CD8-positive, alpha-beta memory T cell (primary cell): ENCODE data around the gene CRABP2. TPM values are rescaled to one million over a fixed set of nuclear protein-coding genes. Genes with fewer than 3 reads are reported as not detected.

Experiments
- CTCF ChIA-PET: fragments of 350-600 bp; sonication (Branson Sonifier 250); formaldehyde crosslinking; loops from one replicate; lab custom pipeline; 2021; ENCODE audit warnings: antibody characterized with exemption; lab: Charles Lee
- POLR2A ChIA-PET: fragments of 350-600 bp; sonication (Branson Sonifier 250); formaldehyde crosslinking; loops from one replicate; lab custom pipeline; 2021; ENCODE audit warnings: antibody characterized with exemption; lab: Charles Lee
- DNase-seq, 5 donors: peaks; one replicate each; pipeline versions ENCODE4 v3.0.0 to v3.0.0-alpha.2; 2020 to 2022; ENCODE audit warnings: mixed read lengths in 1 of 5
- H3K27ac ChIP-seq: one replicate; pipeline ENCODE4 v1.7.0; 2013; ENCODE audit warnings: low read depth, mild to moderate bottlenecking, low read length, moderate library complexity
- H3K27me3 ChIP-seq: 2 replicates; pipeline ENCODE4 v1.7.0; 2013; ENCODE audit warnings: low read length, mild to moderate bottlenecking; ENCODE audit not compliant: insufficient read depth, poor library complexity, severe bottlenecking
- H3K36me3 ChIP-seq: 2 replicates; pipeline ENCODE4 v1.7.0; 2013; ENCODE audit warnings: mild to moderate bottlenecking, low read length, moderate library complexity; ENCODE audit not compliant: insufficient read depth
- H3K4me1 ChIP-seq: 2 replicates; pipeline ENCODE4 v1.7.0; 2013; ENCODE audit warnings: mild to moderate bottlenecking, low read length, moderate library complexity; ENCODE audit not compliant: insufficient read depth
- H3K4me3 ChIP-seq: 2 replicates; pipeline ENCODE4 v1.7.0; 2013; ENCODE audit warnings: mild to moderate bottlenecking, low read length
- H3K9me3 ChIP-seq: 2 replicates; pipeline ENCODE4 v1.7.0; 2013; ENCODE audit warnings: mild to moderate bottlenecking, low read length
- H3K27ac Mint-ChIP-seq, 8 donors: one replicate each; pipeline ENCODE4 v1.8.0; 2020 to 2021; ENCODE audit warnings: mixed read lengths in 8 of 8, mild to moderate bottlenecking in 6 of 8, inconsistent platforms in 3 of 8, moderate library complexity in 3 of 8
- H3K27me3 Mint-ChIP-seq, 2 donors: one replicate each; pipeline ENCODE4 v1.8.0; 2020 to 2021; ENCODE audit warnings: mixed read lengths in 2 of 2, mild to moderate bottlenecking in 1 of 2, moderate library complexity in 1 of 2
- H3K36me3 Mint-ChIP-seq, 3 donors: one replicate each; pipeline ENCODE4 v1.8.0; 2020 to 2021; ENCODE audit warnings: mixed read lengths in 3 of 3, inconsistent platforms in 1 of 3, mild to moderate bottlenecking in 1 of 3
- H3K4me1 Mint-ChIP-seq, 3 donors: one replicate each; pipeline ENCODE4 v1.8.0; 2020 to 2021; ENCODE audit warnings: mixed read lengths in 3 of 3, inconsistent platforms in 1 of 3, mild to moderate bottlenecking in 1 of 3
- H3K4me3 Mint-ChIP-seq, 7 donors: one replicate each; pipeline ENCODE4 v1.8.0; 2020 to 2021; ENCODE audit warnings: mixed read lengths in 7 of 7, mild to moderate bottlenecking in 6 of 7, moderate library complexity in 4 of 7, inconsistent platforms in 2 of 7
- H3K9me3 Mint-ChIP-seq, 5 donors: one replicate each; pipeline ENCODE4 v1.8.0; 2020 to 2022; ENCODE audit warnings: mixed read lengths in 5 of 5, mild to moderate bottlenecking in 3 of 5, moderate library complexity in 2 of 5, inconsistent platforms in 1 of 5
- polyA plus RNA-seq: library from polyadenylated mRNA; unstranded; fragments of 300-500 nt; fragmentation: Illumina TruSeq; gene quantifications from one replicate; pipeline ENCODE4 v1.2.3, GENCODE V29; 2021
- total RNA-seq, 2 experiments: library from RNA; stranded (reverse); gene quantifications; one replicate each; pipeline ENCODE4 v1.2.3, GENCODE V29; 2021

CRABP2 gene
- total and polyA plus RNA-seq, 3 experiments from 2014 or later, result 0.66 to 0.71 TPM; not detected in 1

DNA sequence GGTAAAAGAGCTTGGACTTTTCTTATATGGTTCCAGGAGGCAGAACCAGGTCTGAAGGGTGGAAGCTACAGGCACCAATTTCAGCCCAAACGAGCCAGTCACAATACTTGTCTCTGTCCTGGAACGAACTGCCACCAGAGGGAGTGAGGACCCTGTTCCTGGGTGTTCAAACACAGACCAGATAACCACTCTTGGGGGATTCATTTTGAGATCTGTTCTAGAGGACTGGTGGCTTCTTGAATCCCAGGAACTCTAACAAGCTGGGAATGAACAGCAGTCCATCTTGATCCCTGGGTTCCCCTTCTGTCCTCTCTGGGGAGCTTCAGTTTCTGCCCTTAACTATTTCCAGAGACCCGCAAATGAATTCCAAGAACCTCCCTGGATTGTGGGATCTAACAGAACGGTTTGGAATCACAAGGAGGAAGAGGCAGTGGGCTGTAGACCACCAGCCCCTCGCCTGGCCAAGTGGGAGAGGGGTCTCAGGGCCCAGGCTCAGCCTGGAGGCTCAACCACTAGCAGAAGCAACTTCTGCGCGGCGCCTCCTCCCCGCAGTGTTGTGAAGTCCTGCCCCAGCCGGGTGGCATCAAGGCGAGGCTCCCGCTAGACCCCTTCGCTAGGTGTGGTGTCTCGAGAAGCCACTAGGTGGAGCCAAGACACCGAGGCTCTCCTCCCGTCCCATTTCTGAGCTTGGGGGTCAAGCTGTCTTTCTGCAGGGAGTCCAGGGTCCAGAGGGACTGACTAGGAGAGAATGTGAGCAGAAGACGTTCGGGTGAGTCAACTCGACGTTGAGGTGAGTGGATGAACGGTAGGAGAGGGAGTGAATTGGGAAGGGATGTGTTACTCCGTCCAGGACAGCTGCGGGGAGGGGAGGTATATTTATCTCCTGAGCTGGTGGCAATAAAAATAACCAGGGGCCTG, 16.1 kb downstream of the CRABP2 start:
- peak; percentile 63 to 84 (median 70) for DNase-seq
- Histone ChIP-seq H3K4me1 (peaks cover 7% of the 10 kb centered on the region), H3K27me3 (peaks cover 25% of the 10 kb centered on the region), H3K4me3 (no peak overlapping the region), H3K36me3 (no peaks in the 10 kb centered on the region), H3K27ac (no peak overlapping the region), H3K9me3 (no peaks in the 10 kb centered on the region)
- H3K9me3 Mint-ChIP-seq, result no peaks in the 10 kb centered on the region
- ChIA-PET POLR2A (interaction anchor here (1.3 to 1.9 kb wide), 2 partner anchors 37 to 39 kb away, joined by 4 to 9 read pairs; partner anchors contain the start of genes ISG20L2 and METTL25B), CTCF (interaction anchor here (0.6 to 6.8 kb wide), 36 partner anchors 9 to 308 kb away, joined by 3 to 183 read pairs (median 5); partner anchors contain the start of genes CRABP2, HDGF, INSRR and ISG20L2)
- peak overlapping the region in 1 of 8 donors; percentile 83 for H3K27ac Mint-ChIP-seq
- peak overlapping the region in 2 of 7 donors; percentile 61 to 76 for H3K4me3 Mint-ChIP-seq
- no peaks in the 10 kb centered on the region for H3K36me3 Mint-ChIP-seq
- H3K27me3 Mint-ChIP-seq, result peaks cover 46 to 59% of the 10 kb centered on the region in 2 donors
- H3K4me1 Mint-ChIP-seq, result peaks cover 12 to 33% (median 18%) of the 10 kb centered on the region in 3 donors

DNA sequence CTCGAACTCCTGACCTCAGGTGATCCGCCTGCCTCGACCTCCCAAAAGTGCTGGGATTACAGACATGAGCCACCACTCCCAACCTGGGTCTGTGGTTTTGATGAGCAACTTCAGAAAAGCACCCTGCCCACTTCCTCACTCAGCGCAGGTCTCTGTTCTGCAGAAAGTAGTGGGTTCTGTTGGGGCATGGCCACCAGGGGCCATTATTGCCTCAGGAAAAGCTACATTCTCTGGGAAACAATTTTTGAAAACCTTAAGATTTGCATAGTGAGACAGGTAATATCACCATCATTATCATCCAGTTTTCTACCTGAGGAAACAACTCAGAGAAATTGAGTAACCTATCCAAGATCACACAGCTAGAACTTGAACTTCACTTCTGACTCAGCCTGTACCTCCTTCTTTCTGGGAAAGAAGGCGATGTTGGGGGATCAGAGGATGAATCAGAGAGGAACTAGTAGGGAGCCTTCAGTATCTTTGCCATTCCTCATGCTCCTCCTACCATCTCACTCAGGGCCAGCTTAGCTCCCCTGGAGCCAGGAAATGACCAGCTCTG, 21.1 kb downstream of the CRABP2 start:
- H3K4me3 Mint-ChIP-seq, result no peak overlapping the region
- H3K9me3 Mint-ChIP-seq, result no peaks in the 10 kb centered on the region

GRCh38 chr1:156682166-156682890, 23.1 kb downstream of the CRABP2 start:
- peaks cover 45 to 60% of the 10 kb centered on the region in 2 donors for H3K27me3 Mint-ChIP-seq
- peaks cover 30% of the 10 kb centered on the region for H3K27me3 ChIP-seq
- CTCF ChIA-PET, result interaction anchor here (0.8 to 1.6 kb wide), 5 partner anchors 10 to 55 kb away, joined by 3 to 8 read pairs (median 3); partner anchors contain the start of genes ISG20L2 and METTL25B

More for the DNA sequence above, 21.1 kb downstream of the CRABP2 start:
- H3K4me3 ChIP-seq, result no peak overlapping the region
- H3K27me3 Mint-ChIP-seq, result peaks cover 39 to 53% of the 10 kb centered on the region in 2 donors
- no peak for DNase-seq
- H3K27ac Mint-ChIP-seq, result no peak overlapping the region
- no peaks in the 10 kb centered on the region for H3K36me3 ChIP-seq
- no peaks in the 10 kb centered on the region for H3K9me3 ChIP-seq
- peaks cover 7 to 18% (median 15%) of the 10 kb centered on the region in 3 donors for H3K4me1 Mint-ChIP-seq
- ChIA-PET CTCF (interaction anchor here (1.0 to 2.3 kb wide), 5 partner anchors 22 to 60 kb away, joined by 3 to 20 read pairs (median 4); partner anchors contain the start of genes CRABP2, ISG20L2 and METTL25B), POLR2A (no interaction called here)
- H3K36me3 Mint-ChIP-seq, result no peaks in the 10 kb centered on the region
- H3K27me3 ChIP-seq, result peaks cover 15% of the 10 kb centered on the region
- peaks cover 9% of the 10 kb centered on the region for H3K4me1 ChIP-seq
- H3K27ac ChIP-seq, result no peak overlapping the region

DNA sequence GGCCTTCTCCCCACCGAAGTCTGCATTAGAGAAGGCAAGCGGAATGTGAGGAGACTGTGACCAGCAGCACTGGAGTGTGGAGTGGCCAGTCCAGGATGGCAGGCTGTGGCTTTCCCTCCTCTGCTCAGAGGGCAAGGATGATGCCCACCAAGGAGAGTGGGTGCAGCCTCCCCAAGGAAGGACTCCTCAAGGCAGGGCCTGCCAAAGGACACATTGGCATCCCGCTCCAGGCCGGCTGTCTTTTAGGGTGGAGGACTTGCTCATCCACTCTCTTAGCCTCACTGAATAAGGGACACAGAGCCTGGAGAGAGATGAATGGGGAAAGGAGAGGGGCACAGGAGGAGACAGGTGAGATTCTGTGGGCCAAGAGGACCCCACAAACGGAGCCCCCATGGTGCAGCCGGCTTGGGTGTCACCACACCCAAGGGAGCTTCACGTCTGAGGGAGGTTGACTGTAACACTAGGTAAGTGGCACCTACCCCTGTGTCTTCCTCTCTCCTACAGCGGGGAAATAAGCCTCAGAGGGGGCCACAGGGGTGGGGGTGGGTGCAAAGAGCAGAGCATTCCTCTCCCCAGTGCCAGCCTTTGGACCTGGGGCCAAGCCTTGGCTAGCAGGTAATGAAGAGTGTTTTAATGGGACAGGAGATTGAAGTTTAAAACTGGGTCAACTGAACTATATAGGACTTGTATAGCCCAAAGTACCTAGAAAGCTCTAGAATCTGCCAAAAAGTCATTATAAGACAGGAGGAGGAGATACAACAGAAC, 24.0 kb downstream of the CRABP2 start:
- H3K9me3 Mint-ChIP-seq, result no peaks in the 10 kb centered on the region
- CTCF ChIA-PET, result interaction anchor here (1.6 kb wide), 1 partner anchor 54 kb away, joined by 8 read pairs; no protein-coding TSS in a partner anchor
- Histone ChIP-seq H3K9me3 (no peaks in the 10 kb centered on the region), H3K36me3 (no peaks in the 10 kb centered on the region), H3K4me3 (no peak overlapping the region), H3K4me1 (peaks cover 19% of the 10 kb centered on the region), H3K27me3 (peaks cover 31% of the 10 kb centered on the region), H3K27ac (no peak overlapping the region)
- H3K27me3 Mint-ChIP-seq, result peaks cover 48 to 64% of the 10 kb centered on the region in 2 donors
- DNase-seq, result no peak
- no peaks in the 10 kb centered on the region for H3K36me3 Mint-ChIP-seq
- H3K27ac Mint-ChIP-seq, result no peak overlapping the region
- POLR2A ChIA-PET, result no interaction called here
- H3K4me3 Mint-ChIP-seq, result no peak overlapping the region
- peaks cover 13 to 29% (median 27%) of the 10 kb centered on the region in 3 donors for H3K4me1 Mint-ChIP-seq

More at GRCh38 chr1:156682166-156682890, 23.1 kb downstream of the CRABP2 start:
- no peaks in the 10 kb centered on the region for H3K36me3 Mint-ChIP-seq
- H3K4me1 Mint-ChIP-seq, result peaks cover 13 to 26% (median 25%) of the 10 kb centered on the region in 3 donors
- H3K4me3 Mint-ChIP-seq, result no peak overlapping the region
- POLR2A ChIA-PET, result no interaction called here
- H3K4me1 ChIP-seq, result peaks cover 18% of the 10 kb centered on the region
- H3K27ac ChIP-seq, result no peak overlapping the region
- H3K9me3 Mint-ChIP-seq, result no peaks in the 10 kb centered on the region
- no peak for DNase-seq
- H3K9me3 ChIP-seq, result no peaks in the 10 kb centered on the region
- H3K4me3 ChIP-seq, result no peak overlapping the region
- no peak overlapping the region for H3K27ac Mint-ChIP-seq
- H3K36me3 ChIP-seq, result no peaks in the 10 kb centered on the region

- H3K9me3 Mint-ChIP-seq, result no peaks in the 10 kb centered on the region
- no peak overlapping the region for H3K27ac ChIP-seq
- ChIA-PET CTCF (interaction anchor here (1.0 kb wide), 1 partner anchor 9 kb away, joined by 5 read pairs; no protein-coding TSS in a partner anchor), POLR2A (no interaction called here)
- peaks cover 36% of the 10 kb centered on the region for H3K27me3 ChIP-seq
- DNase-seq, result no peak
- H3K4me1 Mint-ChIP-seq, result peaks cover 13 to 29% (median 27%) of the 10 kb centered on the region in 3 donors
- no peak overlapping the region for H3K4me3 ChIP-seq
- no peaks in the 10 kb centered on the region for H3K9me3 ChIP-seq
- no peak overlapping the region for H3K27ac Mint-ChIP-seq
- no peaks in the 10 kb centered on the region for H3K36me3 ChIP-seq
- no peak overlapping the region for H3K4me3 Mint-ChIP-seq
- peaks cover 48 to 70% of the 10 kb centered on the region in 2 donors for H3K27me3 Mint-ChIP-seq
- no peaks in the 10 kb centered on the region for H3K36me3 Mint-ChIP-seq
- peaks cover 19% of the 10 kb centered on the region for H3K4me1 ChIP-seq
These were observed 25.3 kb downstream of the CRABP2 start for GRCh38 chr1:156680056-156680455.

DNA sequence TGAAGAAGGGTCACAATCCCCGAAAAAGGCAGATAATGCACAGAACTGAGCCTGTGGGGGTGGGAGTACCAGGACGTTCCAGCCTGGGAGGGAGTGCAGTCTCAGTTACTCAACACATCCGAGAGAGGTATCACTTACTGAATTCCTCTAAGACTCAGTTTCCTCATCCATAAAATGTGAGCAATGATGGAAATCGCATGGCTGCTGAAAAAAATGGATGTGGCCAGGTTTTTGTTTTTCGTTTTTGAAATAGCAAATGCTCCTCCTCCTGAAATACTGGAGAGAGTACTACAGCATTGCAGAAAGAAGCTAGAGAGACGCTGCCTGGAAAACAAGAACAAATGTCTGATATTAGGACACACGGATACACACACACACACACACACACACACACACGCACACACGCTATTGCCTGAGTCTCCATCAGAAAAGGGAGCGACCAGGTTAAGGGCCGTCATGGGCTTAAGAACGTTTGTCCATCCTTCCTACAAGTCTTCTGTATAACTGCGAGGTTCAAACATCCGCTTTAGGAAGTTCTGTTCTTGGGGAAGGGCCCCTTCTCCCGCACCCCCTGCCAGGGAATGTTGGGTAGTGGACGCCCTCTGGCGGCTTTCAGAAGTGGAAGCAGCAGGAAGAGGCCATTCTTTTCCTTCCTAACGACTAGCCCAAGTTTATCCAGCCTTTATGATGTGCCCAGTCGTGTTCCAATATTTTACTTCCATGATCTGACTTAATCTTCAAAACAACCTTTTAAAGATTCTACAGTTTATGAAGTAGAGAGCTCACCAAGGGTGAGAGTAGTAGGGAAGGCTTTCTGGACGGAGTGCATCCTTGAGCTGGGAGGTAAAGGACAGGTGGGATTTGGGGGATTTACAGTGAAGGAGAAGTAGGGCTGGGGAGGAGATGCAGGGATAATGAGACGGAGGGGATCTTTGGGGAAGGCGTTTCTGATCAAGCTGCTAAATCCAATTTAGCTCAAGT, 27.5 kb downstream of the CRABP2 start:
- ChIA-PET POLR2A (no interaction called here), CTCF (interaction anchor here (0.7 to 3.5 kb wide), 17 partner anchors 10 to 388 kb away, joined by 3 to 16 read pairs (median 4); partner anchors contain the start of genes CRABP2, ISG20L2 and METTL25B)
- peak overlapping the region in 1 of 8 donors; percentile 3 for H3K27ac Mint-ChIP-seq
- H3K4me1 Mint-ChIP-seq, result peaks cover 8 to 16% (median 13%) of the 10 kb centered on the region in 3 donors
- DNase-seq, result peak in 3 of 5 donors; percentile 8 to 38 (median 27)
- Histone ChIP-seq H3K27me3 (peaks cover 39% of the 10 kb centered on the region), H3K4me1 (peaks cover 10% of the 10 kb centered on the region), H3K4me3 (peak overlapping the region; percentile 26), H3K27ac (peak overlapping the region; percentile 33), H3K9me3 (no peaks in the 10 kb centered on the region), H3K36me3 (no peaks in the 10 kb centered on the region)
- no peaks in the 10 kb centered on the region for H3K36me3 Mint-ChIP-seq
- no peaks in the 10 kb centered on the region for H3K9me3 Mint-ChIP-seq
- H3K4me3 Mint-ChIP-seq, result peak overlapping the region in 4 of 7 donors; percentile 20 to 54 (median 38)
- H3K27me3 Mint-ChIP-seq, result peaks cover 48 to 73% of the 10 kb centered on the region in 2 donors
